ENCODE results near the gene SARNP.

SARNP gene

GRCh38 chr12:55715833-55716581, 101.5 kb downstream of the SARNP start, which contains the start of gene BLOC1S1:
Gene BLOC1S1 (plus strand): TSS chr12:55716046. CDS start chr12:55716052, 6 bp downstream.
- H3K27ac ChIP-seq, result peak within 1 kb of the TSS; percentile 91
- DNase-seq (ENCODE audit: low read depth, low spot score), result no peak

GRCh38 chr12:55715169-55715764, 102.3 kb downstream of the SARNP start:
- H3K27ac ChIP-seq, result peak overlapping the region; percentile 91
- DNase-seq (ENCODE audit: low read depth, low spot score), result no peak

GRCh38 chr12:55713721-55714120, 103.8 kb downstream of the SARNP start:
- peak overlapping the region; percentile 66 for H3K27ac ChIP-seq
- DNase-seq (ENCODE audit: low read depth, low spot score), result no peak

- no peak overlapping the region for H3K27ac ChIP-seq
- no peak for DNase-seq (ENCODE audit: low read depth, low spot score)
Measured at GRCh38 chr12:55712700-55713415, 104.7 kb downstream of the SARNP start.

- no peak overlapping the region for H3K27ac ChIP-seq
Measured at GRCh38 chr12:55711786-55712553, 105.6 kb downstream of the SARNP start.

GRCh38 chr12:55708695-55709233, 108.8 kb downstream of the SARNP start:
- no peak overlapping the region for H3K27ac ChIP-seq
- DNase-seq (ENCODE audit: low read depth, low spot score), result no peak

More at GRCh38 chr12:55711786-55712553, 105.6 kb downstream of the SARNP start:
- no peak for DNase-seq (ENCODE audit: low read depth, low spot score)

GRCh38 chr12:55707841-55708694, 109.5 kb downstream of the SARNP start, which contains the start of gene ITGA7:
Gene ITGA7 (minus strand): TSS chr12:55707904. CDS start chr12:55707682, 222 bp downstream.
- no peak within 1 kb of the TSS for H3K27ac ChIP-seq
- DNase-seq (ENCODE audit: low read depth, low spot score), result no peak
